IMR-90 (cell line): ENCODE data around the gene HOXB2. TPM values are rescaled to one million over a fixed set of nuclear protein-coding genes. Genes with fewer than 3 reads are reported as not detected.
"Not testable (repeated sequence)": the region's sequence is repeated elsewhere in the genome, so short reads cannot be mapped to it uniquely, and the experiment has no call there.

Experiments
- ATAC-seq: fragments of 200-7000 bp; cut with Tn5 transposase; 2 replicates; pipeline ENCODE4 v1.9.1; 2020; ENCODE audit warnings: low read depth, mild to moderate bottlenecking, moderate library complexity
- BruUV-seq: library from RNA; stranded (reverse); fragments of 400-500 nt; replicated peaks from 2 replicates; lab custom pipeline; 2021; lab: Mats Ljungman, UMichigan
- CTCF ChIA-PET: fragments of 300-600 bp; formaldehyde crosslinking; extraction: SDS; loops from one replicate; lab custom pipeline; 2021; ENCODE audit warnings: antibody characterized with exemption; lab: Yijun Ruan, JAX
- POLR2A ChIA-PET: fragments of 300-600 bp; sonication (Branson Sonifier 250); formaldehyde crosslinking; loops from one replicate; lab custom pipeline; 2022; ENCODE audit warnings: antibody characterized with exemption; ENCODE audit not compliant: unreplicated experiment; lab: Charles Lee
- DNase-seq: peaks from one replicate; pipeline ENCODE4 v3.0.0; 2013
- H2AFZ ChIP-seq: replicated peaks from 2 replicates; pipeline ENCODE3; 2013; ENCODE audit warnings: low read length, mild to moderate bottlenecking; ENCODE audit not compliant: poor library complexity
- H2AK5ac ChIP-seq: 2 replicates; pipeline ENCODE4 v1.6.1; 2013; ENCODE audit warnings: low read depth, low read length, inconsistent platforms
- H2AK9ac ChIP-seq: replicated peaks from 2 replicates; pipeline ENCODE3; 2013; ENCODE audit warnings: mild to moderate bottlenecking, low read depth, low read length, moderate library complexity; ENCODE audit not compliant: poor library complexity
- H2BK120ac ChIP-seq: 2 replicates; pipeline ENCODE4 v1.6.1; 2013; ENCODE audit warnings: low read depth, low read length, inconsistent platforms
- H2BK15ac ChIP-seq: 3 replicates; pipeline ENCODE4 v1.6.1; 2013; ENCODE audit warnings: low read depth, low read length, inconsistent platforms
- H2BK20ac ChIP-seq: 2 replicates; pipeline ENCODE4 v1.6.1; 2013; ENCODE audit warnings: low read depth, mild to moderate bottlenecking, inconsistent platforms, low read length, moderate library complexity
- H2BK5ac ChIP-seq: 2 replicates; pipeline ENCODE4 v1.6.1; 2013; ENCODE audit warnings: mild to moderate bottlenecking, low read depth, low read length, inconsistent platforms; ENCODE audit not compliant: poor library complexity, severe bottlenecking
- H3K14ac ChIP-seq: replicated peaks from 2 replicates; pipeline ENCODE4 v1.6.1; 2013; ENCODE audit warnings: low read depth, low read length, inconsistent platforms
- H3K18ac ChIP-seq: 2 replicates; pipeline ENCODE4 v1.6.1; 2013; ENCODE audit warnings: low read depth, low read length, control low read depth
- H3K23ac ChIP-seq: 2 replicates; pipeline ENCODE4 v1.6.1; 2013; ENCODE audit warnings: low read depth, low read length, inconsistent platforms
- H3K27ac ChIP-seq: 2 replicates; pipeline ENCODE4 v1.5.1; 2013; ENCODE audit warnings: mild to moderate bottlenecking, control low read depth, low read length; ENCODE audit not compliant: insufficient read depth
- H3K27me3 ChIP-seq: 2 replicates; pipeline ENCODE4 v1.6.1; 2013; ENCODE audit warnings: low read length; ENCODE audit not compliant: control insufficient read depth, insufficient read depth
- H3K36me3 ChIP-seq: 2 replicates; pipeline ENCODE4 v1.6.1; 2013; ENCODE audit warnings: low read length, mixed read lengths; ENCODE audit not compliant: control insufficient read depth, insufficient read depth
- H3K4ac ChIP-seq: 2 replicates; pipeline ENCODE4 v1.6.1; 2013; ENCODE audit warnings: low read depth, low read length, inconsistent platforms
- H3K4me1 ChIP-seq: 2 replicates; pipeline ENCODE4 v1.6.1; 2013; ENCODE audit warnings: low read length, mixed read lengths; ENCODE audit not compliant: control insufficient read depth, insufficient read depth
- H3K4me2 ChIP-seq: 2 replicates; pipeline ENCODE4 v1.6.1; 2013; ENCODE audit warnings: low read depth, mild to moderate bottlenecking, control low read depth, low read length, moderate library complexity
- H3K4me3 ChIP-seq: 2 replicates; pipeline ENCODE4 v1.5.1; 2013; ENCODE audit warnings: low read depth, mild to moderate bottlenecking, control low read depth, low read length, moderate library complexity; ENCODE audit not compliant: insufficient read depth
- H3K56ac ChIP-seq: 2 replicates; pipeline ENCODE4 v1.6.1; 2013; ENCODE audit warnings: low read length, inconsistent platforms; ENCODE audit not compliant: insufficient read depth; ENCODE audit errors: extremely low read depth
- H3K79me1 ChIP-seq, 2 experiments: 2 replicates each; pipeline ENCODE4 v1.6.1; 2013; ENCODE audit warnings: low read length in 2 of 2, inconsistent platforms in 1 of 2, low read depth in 1 of 2
- H3K9ac ChIP-seq: 2 replicates; pipeline ENCODE4 v1.6.1; 2013; ENCODE audit warnings: low read depth, low read length, control low read depth
- H3K9me1 ChIP-seq: 2 replicates; pipeline ENCODE4 v1.6.1; 2013; ENCODE audit warnings: low read length, inconsistent platforms; ENCODE audit not compliant: insufficient read depth
- H3K9me3 ChIP-seq: 2 replicates; pipeline ENCODE4 v1.6.1; 2013; ENCODE audit warnings: low read length; ENCODE audit not compliant: control insufficient read depth, insufficient read depth
- H4K20me1 ChIP-seq: 2 replicates; pipeline ENCODE4 v1.6.1; 2013; ENCODE audit warnings: low read length, inconsistent platforms; ENCODE audit not compliant: insufficient read depth
- H4K5ac ChIP-seq: 2 replicates; pipeline ENCODE4 v1.6.1; 2013; ENCODE audit warnings: mild to moderate bottlenecking, low read depth, low read length, control low read depth
- H4K8ac ChIP-seq, 2 experiments: 2 replicates each; pipeline ENCODE4 v1.6.1; 2013; ENCODE audit warnings: low read depth in 2 of 2, low read length in 2 of 2, control low read depth in 1 of 2, inconsistent platforms in 1 of 2
- H4K91ac ChIP-seq: 2 replicates; pipeline ENCODE4 v1.6.1; 2013; ENCODE audit warnings: low read depth, low read length, inconsistent platforms; ENCODE audit not compliant: insufficient read depth
- WGBS, 2 experiments: methylation state at CpG; one replicate each; pipeline versions ENCODE4 v1.1.5 to v1.1.7; 2013; ENCODE audit warnings: missing lambda C conversion rate in 2 of 2; ENCODE audit not compliant: insufficient read length in 1 of 2; ENCODE audit errors: extremely low coverage in 2 of 2; 5-methylcytosine and 5-hydroxymethylcytosine counted together
- dilution Hi-C: fragments of 300-500 bp; cut with HindIII; formaldehyde crosslinking; loops from one replicate; pipeline ENCODE4 v1.14.3; 2018; ENCODE audit warnings: low sequenced_read_pairs; ENCODE audit not compliant: unreplicated experiment
- in situ Hi-C: fragments of 300-500 bp; cut with MboI; formaldehyde crosslinking; loops from 3 replicates; pipeline ENCODE4 v1.14.3; 2019; ENCODE audit warnings: low sequenced_read_pairs, inconsistent platforms, mixed read lengths
- intact Hi-C: fragments of 100-400 bp; cut with micrococcal nuclease; formaldehyde crosslinking; loops from 2 replicates; pipeline ENCODE4 v1.10.0; 2022
- polyA plus RNA-seq, 3 experiments: library from polyadenylated mRNA; depleted of rRNA; stranded (reverse); fragments of >200 nt; gene quantifications; 2 replicates each; pipeline ENCODE4 v1.2.3, GENCODE V29; 2012; ENCODE audit warnings: low replicate concordance in 1 of 3
- total RNA-seq: library from RNA; depleted of rRNA; stranded (reverse); fragments of >200 nt; gene quantifications from 2 replicates; pipeline ENCODE4 v1.2.3, GENCODE V29; 2012

HOXB2 gene
- total and polyA plus RNA-seq, 2 of the 4 experiments (the other 2 are of a cell fraction), result 2.7 to 29.9 TPM

- H4K20me1 ChIP-seq, H3K56ac ChIP-seq, H3K4me1 ChIP-seq, H4K8ac ChIP-seq, H3K23ac ChIP-seq, H3K4ac ChIP-seq, H3K14ac ChIP-seq, CTCF ChIA-PET, ATAC-seq, H2BK5ac ChIP-seq, dilution Hi-C loops, H2AK5ac ChIP-seq, H3K9me3 ChIP-seq, H3K4me3 ChIP-seq, H3K36me3 ChIP-seq, H4K5ac ChIP-seq, H4K91ac ChIP-seq, H3K18ac ChIP-seq, H3K9me1 ChIP-seq, H2BK20ac ChIP-seq, H3K4me2 ChIP-seq, DNase-seq, H3K79me1 ChIP-seq, H3K9ac ChIP-seq, H2AK9ac ChIP-seq, POLR2A ChIA-PET, H2AFZ ChIP-seq, in situ Hi-C loops, H2BK120ac ChIP-seq, H2BK15ac ChIP-seq, intact Hi-C loops, H3K27ac ChIP-seq, BruUV-seq: not testable (repeated sequence)
- WGBS, 2 experiments, result no CpG with 5 or more reads among the region's 7 CpGs
- peaks cover 15% of the 10 kb centered on the region for H3K27me3 ChIP-seq
These were observed 35.2 kb downstream of the HOXB2 start for GRCh38 chr17:48509708-48510107.
